GM18520 (cell line): ENCODE data around the gene MYRF.

Experiments
- ATAC-seq: cut with Tn5 transposase; IDR thresholded peaks from one replicate; pipeline ENCODE4 v1.9.1; 2021; ENCODE audit not compliant: unreplicated experiment

MYRF gene

DNA sequence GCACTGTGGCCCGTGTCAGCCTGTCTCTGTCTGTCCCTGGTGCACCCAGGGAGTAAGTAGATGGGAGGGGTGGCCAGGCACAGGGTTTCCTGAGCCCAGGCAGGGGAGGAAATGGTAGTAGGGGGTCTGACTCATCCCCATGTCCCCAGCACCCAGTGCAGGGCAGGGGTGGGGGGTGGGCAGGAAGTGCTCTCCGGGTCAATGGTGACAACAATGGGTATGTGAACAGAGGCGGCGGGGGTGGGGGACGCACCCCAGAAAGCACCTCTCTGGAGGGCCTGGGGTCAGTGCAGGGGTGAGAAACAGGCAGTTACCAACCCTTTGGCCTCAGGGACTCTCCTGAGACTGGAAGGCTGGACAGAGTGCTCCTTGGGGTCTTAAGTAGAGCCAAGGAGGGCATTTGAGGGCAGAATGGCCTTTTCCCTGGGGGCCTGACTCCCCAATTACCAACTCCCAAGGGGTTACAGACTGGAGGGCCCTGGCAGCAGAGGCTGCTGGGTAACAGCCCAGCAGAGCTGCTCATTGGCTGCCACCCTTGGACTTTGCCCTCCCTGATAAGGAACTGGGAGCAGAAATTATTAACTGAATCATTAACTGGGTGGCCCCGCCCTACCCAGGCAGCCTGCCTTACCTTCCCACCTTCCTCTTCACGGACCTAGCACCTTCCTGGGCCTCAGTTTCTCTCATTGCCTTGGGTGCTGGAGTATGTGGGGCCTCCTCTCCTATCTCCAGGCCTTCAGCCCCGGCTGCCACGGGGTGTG, 4.2 kb downstream of the MYRF start:
- ATAC-seq: no peak

GRCh38 chr11:61757213-61757862, 4.9 kb downstream of the MYRF start:
- no peak for ATAC-seq

GRCh38 chr11:61760946-61761345, 8.5 kb downstream of the MYRF start:
- ATAC-seq: no peak

GRCh38 chr11:61761440-61762222, 9.2 kb downstream of the MYRF start:
- ATAC-seq: no peak

- ATAC-seq: no peak
Observed at GRCh38 chr11:61762223-61762615, 9.8 kb downstream of the MYRF start.

- ATAC-seq: no peak
Observed at GRCh38 chr11:61762798-61763197, 10.4 kb downstream of the MYRF start.

GRCh38 chr11:61763930-61764605, 11.6 kb downstream of the MYRF start:
- no peak for ATAC-seq

GRCh38 chr11:61764606-61765260, 12.3 kb downstream of the MYRF start:
- ATAC-seq: no peak

- ATAC-seq: no peak
Observed at GRCh38 chr11:61765550-61766253, 13.3 kb downstream of the MYRF start.

GRCh38 chr11:61766353-61766841, 14.0 kb downstream of the MYRF start:
- ATAC-seq: no peak

GRCh38 chr11:61768376-61769076, 16.1 kb downstream of the MYRF start:
- no peak for ATAC-seq

DNA sequence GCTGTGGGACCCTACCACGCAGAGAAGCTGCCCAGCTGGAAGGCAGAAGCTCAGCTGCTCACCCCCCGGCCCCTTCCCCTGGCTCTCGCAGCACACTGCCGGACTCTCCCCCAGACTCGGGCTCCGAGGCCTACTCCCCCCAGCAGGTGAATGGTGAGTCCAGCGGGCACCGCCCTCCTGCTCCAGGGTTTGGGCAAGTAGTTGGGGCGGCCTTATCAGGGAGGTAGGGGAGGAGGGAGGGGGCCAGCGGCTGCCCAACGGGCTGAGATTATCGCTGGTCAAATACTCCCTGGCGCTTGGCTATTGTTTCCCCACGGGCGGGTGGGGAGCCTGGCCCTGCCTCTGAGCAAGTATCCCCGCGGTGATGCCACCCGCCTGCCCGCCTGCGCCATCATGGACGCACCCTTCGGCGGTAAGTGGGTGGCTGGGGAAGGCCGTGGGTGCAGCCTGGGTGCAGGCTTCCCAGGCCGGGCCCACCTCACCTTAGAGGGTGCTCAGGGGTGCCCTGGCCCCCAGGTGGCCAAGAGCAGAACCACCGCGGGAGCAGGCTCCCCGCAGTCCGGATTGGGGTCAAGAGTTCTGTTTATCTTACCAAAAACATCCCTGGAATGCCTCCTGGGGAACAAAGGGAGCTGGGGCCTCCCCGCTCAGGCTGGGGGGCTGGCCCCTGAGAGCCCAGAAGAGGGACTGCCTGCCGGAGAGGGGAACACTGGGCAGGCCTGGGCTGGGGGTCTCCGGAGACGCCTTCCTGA, 16.9 kb downstream of the MYRF start:
- ATAC-seq: no peak

DNA sequence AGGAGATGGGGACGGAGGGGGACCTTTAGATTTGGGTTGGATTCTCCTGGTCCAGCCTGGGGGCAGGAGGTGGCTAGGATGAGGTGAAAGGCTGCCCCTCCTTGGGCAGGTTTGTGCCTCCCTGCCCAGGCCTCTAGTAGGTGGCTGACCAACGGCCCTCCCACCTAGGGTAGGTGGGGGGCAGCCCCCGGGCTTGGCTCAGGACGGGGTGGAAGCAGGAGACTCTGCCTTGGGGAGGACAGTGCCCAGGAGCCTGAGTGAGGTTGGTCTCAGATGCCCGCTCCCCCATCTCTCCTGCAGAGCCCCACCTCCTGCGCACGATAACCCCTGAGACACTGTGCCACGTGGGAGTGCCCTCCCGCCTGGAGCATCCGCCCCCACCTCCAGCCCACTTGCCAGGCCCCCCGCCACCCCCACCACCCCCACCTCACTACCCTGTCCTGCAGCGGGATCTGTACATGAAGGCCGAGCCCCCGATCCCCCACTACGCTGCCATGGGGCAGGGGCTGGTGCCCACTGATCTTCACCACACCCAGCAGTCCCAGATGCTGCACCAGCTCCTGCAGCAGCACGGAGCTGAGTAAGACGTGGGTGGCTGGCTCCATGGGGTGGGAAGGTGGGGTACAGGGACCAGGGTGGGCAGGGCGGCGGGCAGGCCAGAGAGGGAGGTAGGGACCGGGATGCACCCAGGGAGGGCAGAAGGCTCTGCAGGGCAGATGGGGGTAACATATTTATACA, 17.7 kb downstream of the MYRF start:
- no peak for ATAC-seq

DNA sequence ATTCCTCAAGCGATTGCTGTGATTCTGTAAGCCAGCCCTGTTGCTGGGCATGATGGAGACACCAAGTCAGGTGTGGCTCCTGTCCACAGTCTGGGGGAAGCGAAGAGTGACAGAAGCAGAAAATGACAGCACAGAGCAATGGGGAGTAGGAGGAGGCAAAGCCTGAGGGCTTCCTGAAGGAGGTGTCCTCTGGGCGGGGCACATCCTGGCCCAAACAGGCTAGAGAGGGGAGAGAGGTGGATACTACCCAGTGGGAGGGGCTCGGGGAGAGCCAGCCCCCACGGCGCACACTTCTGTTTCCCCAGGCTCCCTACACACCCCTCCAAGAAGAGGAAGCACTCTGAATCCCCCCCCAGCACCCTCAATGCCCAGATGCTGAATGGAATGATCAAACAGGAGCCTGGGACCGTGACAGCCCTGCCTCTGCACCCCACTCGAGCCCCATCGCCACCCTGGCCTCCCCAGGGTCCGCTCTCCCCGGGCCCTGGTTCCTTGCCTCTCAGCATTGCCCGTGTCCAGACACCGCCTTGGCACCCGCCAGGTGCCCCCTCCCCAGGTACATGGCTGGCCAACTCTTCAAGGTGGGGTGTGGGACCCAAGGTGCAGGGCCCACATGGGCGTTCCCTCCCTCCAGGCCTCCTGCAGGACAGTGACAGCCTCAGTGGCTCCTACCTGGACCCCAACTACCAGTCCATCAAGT, 18.9 kb downstream of the MYRF start:
- ATAC-seq: no peak

GRCh38 chr11:61771985-61772455, 19.6 kb downstream of the MYRF start:
- no peak for ATAC-seq

GRCh38 chr11:61773356-61773755, 20.9 kb downstream of the MYRF start:
- ATAC-seq: no peak

- ATAC-seq: no peak
Observed at GRCh38 chr11:61773809-61774208, 21.4 kb downstream of the MYRF start.
